Liver (tissue), 2 donors: Measurements from ENCODE around the gene OXGR1.

Source experiments
- TF ChIP-seq, protein P1 (sequence below): fragments of 150-350 bp; IDR thresholded peaks from 2 replicates; pipeline ENCODE4 v1.5.1; 2017; ENCODE audit warnings: improper control_type of control experiment, low read depth, low read length; ENCODE audit not compliant: missing input control
- TF ChIP-seq, protein P2 (sequence below): IDR thresholded peaks from 2 replicates; pipeline ENCODE4 v1.6.1; 2016; ENCODE audit warnings: antibody characterized with exemption
- TF ChIP-seq, protein P3 (sequence below): IDR thresholded peaks from 2 replicates; pipeline ENCODE4 v1.6.1; 2016; ENCODE audit warnings: antibody characterized with exemption, mild to moderate bottlenecking
- donor health status: healthy.

DNA sequence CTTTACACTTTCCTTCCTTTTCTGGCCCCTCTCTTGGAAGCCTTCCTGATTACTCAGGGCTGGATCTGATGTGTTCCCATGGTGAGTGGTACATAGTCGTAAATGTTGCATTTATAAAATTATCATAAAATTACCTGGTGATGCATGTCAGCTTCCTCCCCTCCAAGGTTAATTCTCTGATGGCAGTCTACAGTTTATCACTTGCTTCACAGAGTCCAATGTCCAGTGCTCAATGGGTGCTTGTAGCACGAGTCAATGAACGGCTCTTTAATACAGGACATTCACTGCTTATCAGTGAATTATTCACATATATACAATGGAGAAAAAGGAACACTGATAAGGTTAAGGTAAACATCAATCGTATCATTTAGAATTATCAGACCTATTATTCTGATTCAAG, 27.0 kb upstream of the OXGR1 start:
- TF ChIP-seq, protein P1, sequence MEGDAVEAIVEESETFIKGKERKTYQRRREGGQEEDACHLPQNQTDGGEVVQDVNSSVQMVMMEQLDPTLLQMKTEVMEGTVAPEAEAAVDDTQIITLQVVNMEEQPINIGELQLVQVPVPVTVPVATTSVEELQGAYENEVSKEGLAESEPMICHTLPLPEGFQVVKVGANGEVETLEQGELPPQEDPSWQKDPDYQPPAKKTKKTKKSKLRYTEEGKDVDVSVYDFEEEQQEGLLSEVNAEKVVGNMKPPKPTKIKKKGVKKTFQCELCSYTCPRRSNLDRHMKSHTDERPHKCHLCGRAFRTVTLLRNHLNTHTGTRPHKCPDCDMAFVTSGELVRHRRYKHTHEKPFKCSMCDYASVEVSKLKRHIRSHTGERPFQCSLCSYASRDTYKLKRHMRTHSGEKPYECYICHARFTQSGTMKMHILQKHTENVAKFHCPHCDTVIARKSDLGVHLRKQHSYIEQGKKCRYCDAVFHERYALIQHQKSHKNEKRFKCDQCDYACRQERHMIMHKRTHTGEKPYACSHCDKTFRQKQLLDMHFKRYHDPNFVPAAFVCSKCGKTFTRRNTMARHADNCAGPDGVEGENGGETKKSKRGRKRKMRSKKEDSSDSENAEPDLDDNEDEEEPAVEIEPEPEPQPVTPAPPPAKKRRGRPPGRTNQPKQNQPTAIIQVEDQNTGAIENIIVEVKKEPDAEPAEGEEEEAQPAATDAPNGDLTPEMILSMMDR, result no peak
- TF ChIP-seq, protein P2, sequence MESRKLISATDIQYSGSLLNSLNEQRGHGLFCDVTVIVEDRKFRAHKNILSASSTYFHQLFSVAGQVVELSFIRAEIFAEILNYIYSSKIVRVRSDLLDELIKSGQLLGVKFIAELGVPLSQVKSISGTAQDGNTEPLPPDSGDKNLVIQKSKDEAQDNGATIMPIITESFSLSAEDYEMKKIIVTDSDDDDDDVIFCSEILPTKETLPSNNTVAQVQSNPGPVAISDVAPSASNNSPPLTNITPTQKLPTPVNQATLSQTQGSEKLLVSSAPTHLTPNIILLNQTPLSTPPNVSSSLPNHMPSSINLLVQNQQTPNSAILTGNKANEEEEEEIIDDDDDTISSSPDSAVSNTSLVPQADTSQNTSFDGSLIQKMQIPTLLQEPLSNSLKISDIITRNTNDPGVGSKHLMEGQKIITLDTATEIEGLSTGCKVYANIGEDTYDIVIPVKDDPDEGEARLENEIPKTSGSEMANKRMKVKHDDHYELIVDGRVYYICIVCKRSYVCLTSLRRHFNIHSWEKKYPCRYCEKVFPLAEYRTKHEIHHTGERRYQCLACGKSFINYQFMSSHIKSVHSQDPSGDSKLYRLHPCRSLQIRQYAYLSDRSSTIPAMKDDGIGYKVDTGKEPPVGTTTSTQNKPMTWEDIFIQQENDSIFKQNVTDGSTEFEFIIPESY, result no peak
- TF ChIP-seq, protein P3, sequence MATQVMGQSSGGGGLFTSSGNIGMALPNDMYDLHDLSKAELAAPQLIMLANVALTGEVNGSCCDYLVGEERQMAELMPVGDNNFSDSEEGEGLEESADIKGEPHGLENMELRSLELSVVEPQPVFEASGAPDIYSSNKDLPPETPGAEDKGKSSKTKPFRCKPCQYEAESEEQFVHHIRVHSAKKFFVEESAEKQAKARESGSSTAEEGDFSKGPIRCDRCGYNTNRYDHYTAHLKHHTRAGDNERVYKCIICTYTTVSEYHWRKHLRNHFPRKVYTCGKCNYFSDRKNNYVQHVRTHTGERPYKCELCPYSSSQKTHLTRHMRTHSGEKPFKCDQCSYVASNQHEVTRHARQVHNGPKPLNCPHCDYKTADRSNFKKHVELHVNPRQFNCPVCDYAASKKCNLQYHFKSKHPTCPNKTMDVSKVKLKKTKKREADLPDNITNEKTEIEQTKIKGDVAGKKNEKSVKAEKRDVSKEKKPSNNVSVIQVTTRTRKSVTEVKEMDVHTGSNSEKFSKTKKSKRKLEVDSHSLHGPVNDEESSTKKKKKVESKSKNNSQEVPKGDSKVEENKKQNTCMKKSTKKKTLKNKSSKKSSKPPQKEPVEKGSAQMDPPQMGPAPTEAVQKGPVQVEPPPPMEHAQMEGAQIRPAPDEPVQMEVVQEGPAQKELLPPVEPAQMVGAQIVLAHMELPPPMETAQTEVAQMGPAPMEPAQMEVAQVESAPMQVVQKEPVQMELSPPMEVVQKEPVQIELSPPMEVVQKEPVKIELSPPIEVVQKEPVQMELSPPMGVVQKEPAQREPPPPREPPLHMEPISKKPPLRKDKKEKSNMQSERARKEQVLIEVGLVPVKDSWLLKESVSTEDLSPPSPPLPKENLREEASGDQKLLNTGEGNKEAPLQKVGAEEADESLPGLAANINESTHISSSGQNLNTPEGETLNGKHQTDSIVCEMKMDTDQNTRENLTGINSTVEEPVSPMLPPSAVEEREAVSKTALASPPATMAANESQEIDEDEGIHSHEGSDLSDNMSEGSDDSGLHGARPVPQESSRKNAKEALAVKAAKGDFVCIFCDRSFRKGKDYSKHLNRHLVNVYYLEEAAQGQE, result no peak
